Hepatocyte (in vitro differentiated cells): Measurements from ENCODE around the gene EPHB4. TPM values are rescaled to one million over a fixed set of nuclear protein-coding genes. Genes with fewer than 3 reads are reported as not detected.
A peak's percentile ranks its signal among the peaks of the same experiment; 100 is the strongest.

Experiments
- DNase-seq: peaks from one replicate; pipeline ENCODE4 v3.0.0-alpha.2; 2016; ENCODE audit warnings: low spot score
- H2AFZ ChIP-seq: fragments of 200-600 bp; sonication (generic); 2 replicates; pipeline ENCODE4 v1.6.0; 2016; ENCODE audit warnings: antibody characterized with exemption, mild to moderate bottlenecking
- H3K27ac ChIP-seq: fragments of 200-600 bp; sonication (generic); 2 replicates; pipeline ENCODE4 v1.5.1; 2016; ENCODE audit warnings: mild to moderate bottlenecking
- H3K27me3 ChIP-seq: fragments of 200-600 bp; sonication (generic); 2 replicates; pipeline ENCODE4 v1.6.1; 2016
- H3K36me3 ChIP-seq: fragments of 200-600 bp; sonication (generic); replicated peaks from 2 replicates; pipeline ENCODE4 v1.5.1; 2016; ENCODE audit warnings: low read depth; ENCODE audit not compliant: insufficient read depth
- H3K4me1 ChIP-seq: fragments of 200-600 bp; sonication (generic); 2 replicates; pipeline ENCODE4 v1.5.1; 2016; ENCODE audit warnings: mild to moderate bottlenecking, moderate library complexity; ENCODE audit not compliant: insufficient read depth
- H3K4me2 ChIP-seq: fragments of 200-600 bp; sonication (generic); 2 replicates; pipeline ENCODE4 v1.6.0; 2016
- H3K4me3 ChIP-seq: fragments of 200-600 bp; sonication (generic); 2 replicates; pipeline ENCODE4 v1.5.1; 2016; ENCODE audit warnings: mild to moderate bottlenecking
- H3K79me2 ChIP-seq: fragments of 200-600 bp; sonication (generic); 2 replicates; pipeline ENCODE4 v1.6.0; 2017; ENCODE audit warnings: mild to moderate bottlenecking
- H3K9me2 ChIP-seq: fragments of 200-600 bp; sonication (generic); replicated peaks from 2 replicates; pipeline ENCODE4 v1.6.0; 2017; ENCODE audit warnings: mild to moderate bottlenecking; ENCODE audit not compliant: insufficient read depth
- H3K9me3 ChIP-seq: fragments of 200-600 bp; sonication (generic); 2 replicates; pipeline ENCODE4 v1.5.1; 2016; ENCODE audit warnings: low read depth, mild to moderate bottlenecking
- H4K20me1 ChIP-seq: fragments of 200-600 bp; sonication (generic); 2 replicates; pipeline ENCODE4 v1.6.0; 2016; ENCODE audit warnings: mild to moderate bottlenecking; ENCODE audit not compliant: insufficient read depth, poor library complexity, severe bottlenecking
- EZH2 ChIP-seq: fragments of 200-600 bp; sonication (generic); IDR thresholded peaks from 2 replicates; pipeline ENCODE4 v1.6.1; 2016; ENCODE audit warnings: antibody characterized with exemption, mild to moderate bottlenecking, borderline replicate concordance
- EZH2phosphoT487 ChIP-seq: fragments of 200-600 bp; sonication (generic); IDR thresholded peaks from one replicate; pipeline ENCODE4 v1.6.1; 2018; ENCODE audit warnings: antibody characterized with exemption, mild to moderate bottlenecking, low read depth, moderate library complexity; ENCODE audit not compliant: unreplicated experiment, severe bottlenecking
- WGBS: methylation state at CpG from one replicate; pipeline ENCODE4 v1.1.6; 2016; ENCODE audit warnings: low lambda C conversion rate; ENCODE audit errors: missing lambda C conversion rate; 5-methylcytosine and 5-hydroxymethylcytosine counted together
- polyA plus RNA-seq: library from polyadenylated mRNA; unstranded; fragments of >200 nt; fragmentation: Nextera tagmentation; extraction: Ambion mirVana; gene quantifications from 2 replicates; pipeline ENCODE4 v1.2.1, GENCODE V29; 2016
- total RNA-seq: library from RNA; depleted of rRNA; stranded (reverse); fragments of >200 nt; gene quantifications from 2 replicates; pipeline ENCODE4 v1.2.3, GENCODE V29; 2014
- TF ChIP-seq, protein P1 (sequence below): fragments of 200-600 bp; sonication (generic); IDR thresholded peaks from 2 replicates; pipeline ENCODE4 v1.5.1; 2016; ENCODE audit warnings: antibody characterized with exemption, mild to moderate bottlenecking; ENCODE audit not compliant: poor library complexity

The EPHB4 gene
- total and polyA plus RNA-seq, 2 experiments from 2014 or later: 51.6 to 61.1 TPM

DNA sequence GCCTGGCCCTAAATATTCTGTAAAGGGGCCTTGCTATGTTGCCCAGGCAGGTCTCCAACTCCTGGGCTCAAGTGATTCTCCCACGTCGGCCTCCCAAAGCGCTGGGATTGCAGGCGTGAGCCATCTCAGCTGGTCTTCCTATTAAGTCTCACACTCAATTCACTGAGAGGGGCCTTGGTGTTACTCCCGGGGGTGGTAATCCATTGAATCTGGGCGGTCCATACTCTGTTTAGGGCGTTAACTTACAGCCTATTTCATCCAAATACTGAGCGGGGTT, 46.9 kb upstream of the EPHB4 start:
- Histone ChIP-seq H2AFZ (peak overlapping the region; percentile 47), H3K9me2 (no peaks in the 10 kb centered on the region), H3K9me3 (no peaks in the 10 kb centered on the region), H3K27me3 (no peaks in the 10 kb centered on the region), H3K79me2 (peaks cover 48% of the 10 kb centered on the region), H3K4me1 (peaks cover 31% of the 10 kb centered on the region), H4K20me1 (peaks cover 35% of the 10 kb centered on the region), H3K36me3 (no peaks in the 10 kb centered on the region), H3K27ac (peak overlapping the region; percentile 97), H3K4me3 (peak overlapping the region; percentile 16), H3K4me2 (peak overlapping the region; percentile 77)
- no peak for TF ChIP-seq EZH2
- no peak for TF ChIP-seq EZH2phosphoT487
- TF ChIP-seq, protein P1, sequence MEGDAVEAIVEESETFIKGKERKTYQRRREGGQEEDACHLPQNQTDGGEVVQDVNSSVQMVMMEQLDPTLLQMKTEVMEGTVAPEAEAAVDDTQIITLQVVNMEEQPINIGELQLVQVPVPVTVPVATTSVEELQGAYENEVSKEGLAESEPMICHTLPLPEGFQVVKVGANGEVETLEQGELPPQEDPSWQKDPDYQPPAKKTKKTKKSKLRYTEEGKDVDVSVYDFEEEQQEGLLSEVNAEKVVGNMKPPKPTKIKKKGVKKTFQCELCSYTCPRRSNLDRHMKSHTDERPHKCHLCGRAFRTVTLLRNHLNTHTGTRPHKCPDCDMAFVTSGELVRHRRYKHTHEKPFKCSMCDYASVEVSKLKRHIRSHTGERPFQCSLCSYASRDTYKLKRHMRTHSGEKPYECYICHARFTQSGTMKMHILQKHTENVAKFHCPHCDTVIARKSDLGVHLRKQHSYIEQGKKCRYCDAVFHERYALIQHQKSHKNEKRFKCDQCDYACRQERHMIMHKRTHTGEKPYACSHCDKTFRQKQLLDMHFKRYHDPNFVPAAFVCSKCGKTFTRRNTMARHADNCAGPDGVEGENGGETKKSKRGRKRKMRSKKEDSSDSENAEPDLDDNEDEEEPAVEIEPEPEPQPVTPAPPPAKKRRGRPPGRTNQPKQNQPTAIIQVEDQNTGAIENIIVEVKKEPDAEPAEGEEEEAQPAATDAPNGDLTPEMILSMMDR: no peak
- WGBS: 68% methylated on average over 8 of the region's 8 CpGs
- no peak for DNase-seq

DNA sequence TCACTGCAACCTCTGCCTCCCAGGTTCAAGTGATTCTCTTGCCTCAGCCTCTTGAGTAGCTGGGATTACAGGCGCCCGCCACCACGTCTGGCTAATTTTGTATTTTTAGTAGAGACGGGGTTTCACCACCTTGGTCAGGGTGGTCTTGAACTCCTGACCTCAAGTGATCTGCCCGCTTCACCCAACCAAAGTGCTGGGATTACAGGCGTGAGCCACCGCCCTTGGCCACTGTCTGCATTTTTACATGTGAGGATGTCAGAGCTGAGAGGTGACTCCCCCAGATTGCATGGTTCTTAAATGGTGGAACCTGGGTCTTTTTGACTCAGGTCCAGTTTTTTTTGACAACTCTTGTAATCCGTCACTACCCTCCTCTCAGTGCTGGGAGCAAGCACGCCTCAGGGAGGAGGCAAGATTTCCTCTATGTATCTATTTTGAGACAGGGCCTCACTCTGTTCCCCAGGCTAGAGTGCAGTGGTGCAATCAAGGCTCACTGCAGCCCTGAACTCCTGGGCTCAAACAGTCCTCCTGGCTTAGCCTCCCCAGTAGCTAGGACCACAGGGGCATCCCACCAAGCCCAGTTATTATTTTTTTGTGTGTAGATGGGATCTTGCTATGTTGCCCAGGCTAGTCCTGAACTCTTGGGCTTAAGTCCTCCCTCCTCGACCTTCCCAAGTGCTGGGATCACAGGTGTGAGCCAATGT, 46.4 kb upstream of the EPHB4 start:
- Histone ChIP-seq H3K4me2 (peak overlapping the region; percentile 77), H3K27ac (peak overlapping the region; percentile 97), H3K79me2 (peaks cover 48% of the 10 kb centered on the region), H3K9me3 (no peaks in the 10 kb centered on the region), H3K27me3 (no peaks in the 10 kb centered on the region), H4K20me1 (peaks cover 30% of the 10 kb centered on the region), H3K4me3 (peak overlapping the region; percentile 16), H3K36me3 (no peaks in the 10 kb centered on the region), H3K9me2 (no peaks in the 10 kb centered on the region), H2AFZ (peak overlapping the region; percentile 47), H3K4me1 (peaks cover 33% of the 10 kb centered on the region)
- TF ChIP-seq EZH2 (no peak), EZH2phosphoT487 (no peak)
- TF ChIP-seq, protein P1: no peak
- whole genome bisulfite sequencing: over 99% methylated on average over 10 of the region's 10 CpGs
- DNase-seq: no peak

DNA sequence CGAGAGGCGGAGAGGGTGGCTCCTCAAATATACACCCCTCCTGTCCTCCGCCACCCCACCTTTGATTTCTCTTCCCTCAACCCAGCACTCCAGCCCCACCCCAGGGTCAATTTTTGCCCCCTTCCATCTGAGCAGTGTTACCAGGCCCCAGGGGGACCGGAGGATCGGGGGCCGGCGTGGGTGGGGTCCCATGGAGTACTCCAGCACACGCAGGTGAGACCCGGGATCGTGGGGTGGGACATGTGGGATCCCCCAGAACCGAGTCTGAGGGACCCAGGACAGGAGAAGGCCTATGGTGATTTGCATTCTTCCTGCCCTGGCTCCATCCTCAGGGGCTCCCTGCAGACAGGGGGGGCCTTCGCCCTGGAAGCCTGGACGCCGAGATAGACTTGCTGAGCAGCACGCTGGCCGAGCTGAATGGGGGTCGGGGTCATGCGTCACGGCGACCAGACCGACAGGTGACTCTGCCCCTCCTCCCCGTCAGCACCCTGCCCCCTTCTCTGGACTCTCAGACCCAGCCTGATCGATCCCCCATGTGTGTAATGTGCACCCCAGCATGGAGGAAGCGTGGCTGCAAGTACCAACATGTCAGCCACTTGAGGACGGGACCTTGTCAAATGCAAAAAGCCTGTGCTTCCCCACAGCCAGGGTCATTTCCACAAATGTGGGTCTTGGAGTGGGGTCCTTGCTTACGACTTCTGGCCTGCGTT, 40.6 kb upstream of the EPHB4 start:
- Histone ChIP-seq H3K9me2 (no peaks in the 10 kb centered on the region), H3K4me3 (peak overlapping the region; percentile 82), H4K20me1 (no peaks in the 10 kb centered on the region), H3K27me3 (no peaks in the 10 kb centered on the region), H3K4me2 (peak overlapping the region; percentile 99), H3K4me1 (peaks cover 14% of the 10 kb centered on the region), H3K79me2 (peaks cover 33% of the 10 kb centered on the region), H3K36me3 (no peaks in the 10 kb centered on the region), H2AFZ (peak overlapping the region; percentile 20), H3K27ac (peak overlapping the region; percentile 93), H3K9me3 (no peaks in the 10 kb centered on the region)
- no peak for TF ChIP-seq EZH2phosphoT487
- TF ChIP-seq EZH2: no peak
- WGBS: 14% methylated on average over 23 of the region's 27 CpGs
- peak; percentile 55 for DNase-seq
